ENCODE measurements around the gene TTLL9.

TTLL9 gene

DNA sequence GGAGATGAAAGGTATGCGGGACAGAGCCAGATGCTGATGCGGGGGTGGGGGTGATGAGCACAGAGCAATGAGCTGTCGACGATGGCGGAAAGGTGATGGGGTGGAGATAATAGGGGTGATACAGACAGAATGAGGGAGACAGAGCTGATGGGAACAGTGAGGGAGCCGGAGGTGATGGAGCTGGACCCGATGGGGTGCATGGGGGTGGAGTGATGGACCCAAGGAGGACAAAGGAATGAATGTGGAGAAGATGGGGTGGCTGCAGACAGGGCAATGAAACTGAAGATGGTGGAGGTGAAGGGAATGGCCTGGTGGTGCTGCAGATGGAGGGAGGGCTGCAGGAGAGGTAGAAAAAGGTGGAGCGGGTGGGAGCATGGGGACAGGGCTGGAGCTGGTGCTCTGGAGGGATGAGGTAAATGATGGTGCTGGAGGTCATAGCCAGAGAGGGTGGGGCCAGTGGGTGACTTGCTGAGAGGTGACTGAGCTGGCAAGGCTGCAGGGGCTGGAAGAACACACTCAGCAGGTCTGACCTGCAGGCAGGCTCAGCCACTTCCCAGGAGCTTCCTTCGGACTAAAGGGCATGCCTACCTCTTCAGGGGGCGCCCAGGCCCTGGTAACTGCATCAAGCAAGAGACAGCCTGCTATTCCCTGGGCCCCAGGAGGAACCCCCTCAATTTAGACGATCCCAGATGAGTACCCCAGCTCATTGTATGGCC is 19.0 kb upstream of the TTLL9 start:
- Histone ChIP-seq H4K20me1 (ENCODE audit: insufficient read depth) (no peaks in the 10 kb centered on the region), H3K4me3 (IDR thresholded peaks at IDR 0.05; ENCODE audit: insufficient read depth, low read depth, low read length) (no peak overlapping the region), H3K27me3 (ENCODE audit: insufficient read depth, low read depth) (peaks cover 87% of the 10 kb centered on the region), H3K36me3 (ENCODE audit: insufficient read depth) (no peaks in the 10 kb centered on the region), H3K27ac (no peak overlapping the region), H3K79me2 (ENCODE audit: insufficient read depth, low read depth) (no peaks in the 10 kb centered on the region), H2AFZ (ENCODE audit: low read depth) (no peak overlapping the region), H3K4me1 (ENCODE audit: low read depth, poor library complexity, severe bottlenecking) (peaks cover 14% of the 10 kb centered on the region), H3K4me2 (no peak overlapping the region), H3K9ac (no peak overlapping the region)
- TF ChIP-seq, protein P1, sequence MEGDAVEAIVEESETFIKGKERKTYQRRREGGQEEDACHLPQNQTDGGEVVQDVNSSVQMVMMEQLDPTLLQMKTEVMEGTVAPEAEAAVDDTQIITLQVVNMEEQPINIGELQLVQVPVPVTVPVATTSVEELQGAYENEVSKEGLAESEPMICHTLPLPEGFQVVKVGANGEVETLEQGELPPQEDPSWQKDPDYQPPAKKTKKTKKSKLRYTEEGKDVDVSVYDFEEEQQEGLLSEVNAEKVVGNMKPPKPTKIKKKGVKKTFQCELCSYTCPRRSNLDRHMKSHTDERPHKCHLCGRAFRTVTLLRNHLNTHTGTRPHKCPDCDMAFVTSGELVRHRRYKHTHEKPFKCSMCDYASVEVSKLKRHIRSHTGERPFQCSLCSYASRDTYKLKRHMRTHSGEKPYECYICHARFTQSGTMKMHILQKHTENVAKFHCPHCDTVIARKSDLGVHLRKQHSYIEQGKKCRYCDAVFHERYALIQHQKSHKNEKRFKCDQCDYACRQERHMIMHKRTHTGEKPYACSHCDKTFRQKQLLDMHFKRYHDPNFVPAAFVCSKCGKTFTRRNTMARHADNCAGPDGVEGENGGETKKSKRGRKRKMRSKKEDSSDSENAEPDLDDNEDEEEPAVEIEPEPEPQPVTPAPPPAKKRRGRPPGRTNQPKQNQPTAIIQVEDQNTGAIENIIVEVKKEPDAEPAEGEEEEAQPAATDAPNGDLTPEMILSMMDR (conservative IDR thresholded peaks at IDR 0.05; ENCODE audit: low read depth, low read length) = no peak

DNA sequence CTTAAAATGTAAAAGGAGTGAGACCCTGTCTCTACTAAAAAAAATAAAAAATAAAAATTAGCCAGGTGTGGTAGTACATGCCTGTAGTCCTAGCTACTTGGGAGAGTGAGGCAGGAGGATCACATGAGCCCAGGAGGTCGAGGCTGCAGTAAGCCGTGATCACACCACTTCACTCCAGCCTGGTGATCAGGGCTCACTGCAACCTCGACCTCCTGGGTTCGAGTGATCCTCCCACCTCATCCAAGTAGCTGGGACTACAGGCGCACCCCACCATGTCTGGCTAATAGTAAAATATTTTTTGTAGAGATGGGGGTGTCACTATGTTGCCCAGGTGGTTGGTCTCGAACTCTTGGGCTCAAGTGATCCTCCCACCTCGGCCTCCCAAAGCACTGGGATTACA is 17.0 kb upstream of the TTLL9 start:
- Histone ChIP-seq H3K27me3 (ENCODE audit: insufficient read depth, low read depth) (peaks cover 88% of the 10 kb centered on the region), H3K4me2 (no peak overlapping the region)

DNA sequence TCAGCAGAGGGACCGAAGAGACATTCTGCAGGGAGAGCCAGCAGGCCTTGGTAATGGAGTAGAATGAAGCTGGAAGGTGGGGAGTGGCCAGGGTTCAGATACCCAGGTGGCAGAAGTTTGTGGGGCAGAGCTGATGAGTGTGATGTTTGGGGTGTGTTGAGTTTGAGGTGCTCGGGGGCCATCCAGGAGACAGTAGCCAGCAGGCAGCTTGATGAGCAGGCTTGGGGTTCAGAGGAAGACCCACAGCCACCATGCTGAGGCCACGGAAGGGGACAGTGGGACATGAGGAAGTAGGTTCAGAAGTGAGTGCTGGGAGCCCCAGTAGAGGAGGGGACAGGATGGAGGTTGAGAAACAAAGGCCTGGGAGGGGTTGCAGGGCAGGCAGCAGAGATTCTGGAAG is 13.9 kb upstream of the TTLL9 start:
- Histone ChIP-seq H3K4me2 (no peak overlapping the region), H3K27ac (no peak overlapping the region), H3K4me1 (ENCODE audit: low read depth, poor library complexity, severe bottlenecking) (peaks cover 23% of the 10 kb centered on the region), H3K27me3 (ENCODE audit: insufficient read depth, low read depth) (peaks cover 89% of the 10 kb centered on the region), H3K79me2 (ENCODE audit: insufficient read depth, low read depth) (no peaks in the 10 kb centered on the region), H3K4me3 (IDR thresholded peaks at IDR 0.05; ENCODE audit: insufficient read depth, low read depth, low read length) (no peak overlapping the region), H2AFZ (ENCODE audit: low read depth) (no peak overlapping the region), H4K20me1 (ENCODE audit: insufficient read depth) (no peaks in the 10 kb centered on the region), H3K9ac (no peak overlapping the region), H3K36me3 (ENCODE audit: insufficient read depth) (no peaks in the 10 kb centered on the region)
- TF ChIP-seq, protein P1 (conservative IDR thresholded peaks at IDR 0.05; ENCODE audit: low read depth, low read length) = no peak

More for the DNA sequence above, 17.0 kb upstream of the TTLL9 start:
- no peaks in the 10 kb centered on the region for H4K20me1 ChIP-seq (ENCODE audit: insufficient read depth)
- H2AFZ ChIP-seq (ENCODE audit: low read depth) = no peak overlapping the region
- no peak overlapping the region for H3K9ac ChIP-seq
- H3K4me1 ChIP-seq (ENCODE audit: low read depth, poor library complexity, severe bottlenecking) = peaks cover 10% of the 10 kb centered on the region
- no peak overlapping the region for H3K4me3 ChIP-seq (IDR thresholded peaks at IDR 0.05; ENCODE audit: insufficient read depth, low read depth, low read length)
- TF ChIP-seq, protein P1 (conservative IDR thresholded peaks at IDR 0.05; ENCODE audit: low read depth, low read length) = no peak
- H3K36me3 ChIP-seq (ENCODE audit: insufficient read depth) = no peaks in the 10 kb centered on the region
- H3K27ac ChIP-seq = no peak overlapping the region
- H3K79me2 ChIP-seq (ENCODE audit: insufficient read depth, low read depth) = no peaks in the 10 kb centered on the region

DNA sequence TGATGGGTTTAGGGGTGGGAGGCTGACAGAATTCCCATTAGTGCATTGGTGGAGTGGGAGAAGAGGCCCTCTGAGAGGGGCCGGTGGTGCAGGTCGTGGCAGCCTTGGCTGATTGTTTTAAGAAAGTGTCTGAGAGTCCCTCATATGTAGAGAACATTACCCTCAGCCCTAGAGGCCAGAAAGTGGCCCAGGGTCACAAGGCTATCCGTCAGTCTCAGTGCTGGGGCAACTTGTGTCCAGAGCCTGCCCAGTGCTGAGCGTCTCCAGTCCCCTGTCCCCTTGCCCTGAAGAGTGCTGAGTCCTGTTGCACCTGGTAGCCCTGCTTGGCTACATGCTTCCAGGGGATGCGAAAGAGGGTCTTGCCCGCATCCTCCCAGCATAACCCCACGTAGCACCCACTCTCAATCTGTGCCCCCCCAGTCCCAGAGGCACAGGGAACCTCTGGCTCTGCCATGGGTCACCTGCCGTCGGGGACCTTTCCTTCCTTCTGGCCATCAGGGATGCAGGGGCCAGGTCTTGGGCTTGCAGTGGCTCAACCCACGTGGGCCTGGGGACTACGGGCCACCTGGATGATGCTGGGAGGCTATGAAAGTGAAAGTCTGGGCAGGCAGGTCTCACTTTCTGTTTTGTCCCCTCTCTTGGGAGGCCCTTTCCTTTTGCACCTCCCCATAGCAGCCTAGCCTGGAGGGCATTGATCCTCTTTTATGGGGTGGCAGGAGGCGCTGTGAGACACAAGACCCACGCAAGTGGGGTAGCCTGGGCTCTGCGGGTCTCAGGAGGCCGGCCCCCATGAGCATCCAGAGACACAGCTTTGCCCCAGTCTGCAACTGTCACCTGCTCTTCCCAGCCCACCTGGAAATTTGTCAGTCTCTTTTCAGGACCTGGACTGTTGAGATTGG is 12.3 kb upstream of the TTLL9 start:
- Histone ChIP-seq H3K79me2 (ENCODE audit: insufficient read depth, low read depth) (no peaks in the 10 kb centered on the region), H4K20me1 (ENCODE audit: insufficient read depth) (no peaks in the 10 kb centered on the region), H3K4me3 (IDR thresholded peaks at IDR 0.05; ENCODE audit: insufficient read depth, low read depth, low read length) (no peak overlapping the region), H3K36me3 (ENCODE audit: insufficient read depth) (no peaks in the 10 kb centered on the region), H2AFZ (ENCODE audit: low read depth) (no peak overlapping the region), H3K27ac (no peak overlapping the region), H3K4me2 (peak overlapping the region; percentile 31; the same call in 1 of the 2 replicates), H3K9ac (no peak overlapping the region), H3K27me3 (ENCODE audit: insufficient read depth, low read depth) (peaks cover 87% of the 10 kb centered on the region), H3K4me1 (ENCODE audit: low read depth, poor library complexity, severe bottlenecking) (peaks cover 18% of the 10 kb centered on the region)
- TF ChIP-seq, protein P1 (conservative IDR thresholded peaks at IDR 0.05; ENCODE audit: low read depth, low read length) = no peak

Data from KMS-11 (cell line).